ENCODE results near the gene PILRA.
"Not testable (repeated sequence)": the region's sequence is repeated elsewhere in the genome, so short reads cannot be mapped to it uniquely, and the experiment has no call there.

Gene PILRA

GRCh38 chr7:100380196-100380595 is 6.9 kb downstream of the PILRA start:
- no peak for DNase-seq (ENCODE audit: low read depth)

GRCh38 chr7:100381531-100382233 is 8.4 kb downstream of the PILRA start:
- not testable (repeated sequence) for DNase-seq (ENCODE audit: low read depth)

- not testable (repeated sequence) for DNase-seq (ENCODE audit: low read depth)
These were observed 9.1 kb downstream of the PILRA start for GRCh38 chr7:100382234-100382853.

GRCh38 chr7:100384628-100385294 is 11.5 kb downstream of the PILRA start:
- no peak for DNase-seq (ENCODE audit: low read depth)

GRCh38 chr7:100386940-100387339 is 13.7 kb downstream of the PILRA start:
- DNase-seq (ENCODE audit: low read depth) = no peak

GRCh38 chr7:100387695-100388094 is 14.4 kb downstream of the PILRA start:
- no peak for DNase-seq (ENCODE audit: low read depth)

- DNase-seq (ENCODE audit: low read depth) = no peak
These were observed 16.3 kb downstream of the PILRA start for GRCh38 chr7:100389437-100390088.

- DNase-seq (ENCODE audit: low read depth) = no peak
These were observed 17.2 kb downstream of the PILRA start for GRCh38 chr7:100390286-100391009.

GRCh38 chr7:100393233-100393905 is 20.1 kb downstream of the PILRA start:
- DNase-seq (ENCODE audit: low read depth) = no peak

GRCh38 chr7:100394077-100394476 is 20.8 kb downstream of the PILRA start:
- DNase-seq (ENCODE audit: low read depth) = no peak

- no peak for DNase-seq (ENCODE audit: low read depth)
These were observed 23.2 kb downstream of the PILRA start for GRCh38 chr7:100396421-100396982.

GRCh38 chr7:100397315-100398081 is 24.2 kb downstream of the PILRA start:
- DNase-seq (ENCODE audit: low read depth) = no peak

- no peak for DNase-seq (ENCODE audit: low read depth)
These were observed 25.0 kb downstream of the PILRA start for GRCh38 chr7:100398239-100398638.

- DNase-seq (ENCODE audit: low read depth) = no peak
These were observed 26.8 kb downstream of the PILRA start for GRCh38 chr7:100400041-100400440.

GRCh38 chr7:100400656-100401055 is 27.4 kb downstream of the PILRA start:
- no peak for DNase-seq (ENCODE audit: low read depth)

GRCh38 chr7:100401811-100402210 is 28.5 kb downstream of the PILRA start:
- no peak for DNase-seq (ENCODE audit: low read depth)

GRCh38 chr7:100402241-100402640 is 29.0 kb downstream of the PILRA start:
- no peak for DNase-seq (ENCODE audit: low read depth)

- peak; percentile 51 for DNase-seq (ENCODE audit: low read depth)
These were observed 33.5 kb downstream of the PILRA start for GRCh38 chr7:100406767-100407166.

- DNase-seq (ENCODE audit: low read depth) = peak; percentile 59
These were observed 34.2 kb downstream of the PILRA start for GRCh38 chr7:100407285-100408180.

All from non-pigmented ciliary epithelial cell (primary cell).